Activated CD8-positive, alpha-beta memory T cell treated with anti-CD3 and anti-CD28 coated beads for 48 hours (primary cell): ENCODE measurements around the gene TRIM52.
"Not testable (repeated sequence)": the region's sequence is repeated elsewhere in the genome, so short reads cannot be mapped to it uniquely, and the experiment has no call there.

Experiments used
- DNase-seq, 3 experiments: peaks; one replicate each; pipeline ENCODE4 v3.0.0-alpha.2; 2020; ENCODE audit warnings: low read depth in 2 of 3, low spot score in 2 of 3

The TRIM52 gene

GRCh38 chr5:181217111-181217802, 43.7 kb downstream of the TRIM52 start:
- DNase-seq, result no peak

- DNase-seq, result no peak
Observed at GRCh38 chr5:181215997-181216989, 44.6 kb downstream of the TRIM52 start.

GRCh38 chr5:181214249-181214648, 46.7 kb downstream of the TRIM52 start:
- DNase-seq, result not testable (repeated sequence)

- DNase-seq, result no peak
Observed at GRCh38 chr5:181212934-181213333, 48.0 kb downstream of the TRIM52 start.

GRCh38 chr5:181212080-181212479, 48.9 kb downstream of the TRIM52 start:
- DNase-seq, result no peak

- DNase-seq, result no peak
Observed at GRCh38 chr5:181211208-181211607, 49.7 kb downstream of the TRIM52 start.

GRCh38 chr5:181210698-181211097, 50.2 kb downstream of the TRIM52 start:
- DNase-seq, result not testable (repeated sequence)

- DNase-seq, result not testable (repeated sequence)
Observed at GRCh38 chr5:181210148-181210547, 50.8 kb downstream of the TRIM52 start.

GRCh38 chr5:181209006-181209405, 51.9 kb downstream of the TRIM52 start:
- not testable (repeated sequence) for DNase-seq

- DNase-seq, result no peak
Observed at GRCh38 chr5:181207960-181208253, 53.0 kb downstream of the TRIM52 start.

GRCh38 chr5:181207214-181207959, 53.6 kb downstream of the TRIM52 start:
- peak in 2 of 3 experiments; percentile 95 to 98 for DNase-seq

- DNase-seq, result no peak
Observed at GRCh38 chr5:181205761-181206649, 54.9 kb downstream of the TRIM52 start.
